GM19025 (cell line): ENCODE measurements around the gene WDR62.
A peak's percentile ranks its signal among the peaks of the same experiment; 100 is the strongest.
"Not testable (repeated sequence)": the region's sequence is repeated elsewhere in the genome, so short reads cannot be mapped to it uniquely, and the experiment has no call there.

ENCODE experiments used
- ATAC-seq: cut with Tn5 transposase; IDR thresholded peaks from one replicate; pipeline ENCODE4 v1.9.1; 2021; ENCODE audit warnings: mild to moderate bottlenecking, low read depth, moderate library complexity; ENCODE audit not compliant: unreplicated experiment

The WDR62 gene

DNA sequence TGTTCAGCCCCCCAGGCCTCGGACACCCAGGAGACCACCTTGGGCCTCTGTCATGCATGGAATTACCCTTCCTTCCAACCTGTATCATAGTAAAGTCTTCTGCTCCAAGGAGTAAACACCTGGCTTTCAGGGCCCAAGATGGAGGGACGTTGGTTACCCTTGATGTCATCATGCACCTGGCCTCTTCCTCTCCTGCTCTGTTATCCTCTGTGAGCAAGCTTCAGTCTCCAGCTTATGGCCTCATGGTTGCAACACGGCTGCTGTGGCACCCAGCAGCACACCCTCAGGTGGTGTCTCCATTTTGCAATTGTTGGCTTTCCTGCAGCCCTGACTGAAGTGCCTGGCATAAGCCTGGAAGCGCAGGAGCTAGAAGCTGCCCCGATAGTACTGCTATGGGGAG is 52.3 kb downstream of the WDR62 start:
- ATAC-seq: no peak

DNA sequence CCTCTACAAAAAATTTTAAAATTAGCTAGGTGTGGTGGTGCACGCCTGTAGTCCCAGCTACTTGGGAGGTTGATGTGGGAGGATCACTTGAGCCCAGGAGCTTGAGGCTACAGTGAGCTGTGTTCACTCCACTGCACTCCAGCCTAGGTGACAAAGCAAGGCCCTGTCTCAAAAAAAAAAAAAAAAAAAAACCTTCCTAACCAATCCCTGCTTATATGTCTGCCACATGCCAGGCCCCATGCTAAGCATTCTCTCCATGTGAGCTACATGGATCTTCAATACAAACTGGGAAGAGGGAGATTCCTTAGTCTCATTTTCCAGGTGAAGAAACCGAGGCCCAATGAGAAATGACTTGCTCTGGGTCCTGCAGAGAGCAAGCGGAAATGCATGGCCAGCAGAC is 54.0 kb downstream of the WDR62 start:
- no peak for ATAC-seq

DNA sequence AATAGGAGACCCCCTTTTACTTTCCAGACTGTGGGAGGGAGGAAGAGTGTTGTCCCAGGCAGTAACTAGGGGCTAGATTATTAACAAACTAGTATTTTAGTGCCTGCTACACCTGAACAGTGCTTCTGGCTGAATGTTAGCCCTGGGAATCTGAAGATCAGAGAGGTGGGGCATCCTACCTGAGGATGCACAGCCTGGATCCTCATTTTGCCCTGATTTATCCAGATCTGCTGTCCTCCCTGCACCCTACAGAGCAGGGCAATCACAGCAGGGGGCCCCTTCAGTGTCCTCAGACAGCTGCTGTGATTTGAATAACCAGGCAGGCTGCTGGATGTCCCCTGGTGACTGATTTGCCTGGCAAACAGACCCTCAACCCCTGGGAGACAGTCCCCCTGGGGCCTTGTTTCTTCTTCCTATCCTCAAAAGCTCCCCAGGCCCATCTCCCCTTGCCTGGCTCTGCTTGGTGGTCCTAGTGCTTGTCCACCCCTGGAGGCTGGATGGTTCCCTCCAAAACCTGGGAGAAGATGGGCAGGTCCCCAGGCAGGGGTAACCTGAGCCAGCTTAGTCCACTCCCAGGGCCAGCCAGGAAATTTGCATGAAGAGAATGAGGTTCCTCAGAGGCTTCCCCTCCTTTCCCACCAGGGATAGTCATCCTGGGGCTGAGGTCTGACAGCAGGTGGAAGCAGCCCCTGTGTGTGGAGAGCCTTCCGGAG is 55.9 kb downstream of the WDR62 start, which contains the start of gene OVOL3:
TSS of gene OVOL3 (plus strand) at position 657 of the 713 bp plus-strand sequence. CDS start 60 bp downstream, outside the sequence.
- ATAC-seq: no peak

DNA sequence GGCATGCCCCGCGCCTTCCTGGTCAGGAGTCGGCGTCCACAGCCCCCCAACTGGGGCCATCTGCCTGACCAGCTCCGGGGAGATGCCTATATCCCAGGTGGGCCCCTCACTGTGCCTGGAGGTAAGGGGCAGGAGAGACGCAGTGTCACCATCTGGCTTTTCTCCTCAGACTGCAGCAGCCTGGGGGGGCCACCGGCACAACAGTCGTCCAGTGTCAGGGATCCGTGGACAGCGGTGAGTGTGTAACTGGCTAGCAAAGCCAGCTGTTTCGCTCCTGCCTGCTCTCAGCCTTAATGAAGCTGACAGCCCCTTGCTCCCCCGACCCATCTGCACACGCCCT is 56.5 kb downstream of the WDR62 start:
- no peak for ATAC-seq

DNA sequence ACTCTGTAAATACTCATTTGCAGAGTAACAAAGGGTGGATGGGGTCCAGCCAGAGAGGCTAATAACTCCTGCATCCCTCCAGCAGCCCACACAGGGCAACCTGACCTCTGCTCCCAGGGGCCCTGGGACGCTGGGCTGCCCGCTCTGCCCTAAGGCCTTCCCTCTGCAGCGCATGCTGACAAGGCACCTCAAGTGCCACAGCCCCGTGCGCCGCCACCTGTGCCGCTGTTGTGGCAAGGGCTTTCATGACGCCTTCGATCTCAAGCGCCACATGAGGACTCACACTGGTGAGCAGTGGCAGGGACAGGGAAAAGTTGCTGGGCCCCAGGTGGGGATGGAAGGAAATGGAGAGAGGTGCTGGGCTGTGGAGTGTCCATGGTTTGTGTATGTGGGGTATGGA is 58.0 kb downstream of the WDR62 start:
- no peak for ATAC-seq

DNA sequence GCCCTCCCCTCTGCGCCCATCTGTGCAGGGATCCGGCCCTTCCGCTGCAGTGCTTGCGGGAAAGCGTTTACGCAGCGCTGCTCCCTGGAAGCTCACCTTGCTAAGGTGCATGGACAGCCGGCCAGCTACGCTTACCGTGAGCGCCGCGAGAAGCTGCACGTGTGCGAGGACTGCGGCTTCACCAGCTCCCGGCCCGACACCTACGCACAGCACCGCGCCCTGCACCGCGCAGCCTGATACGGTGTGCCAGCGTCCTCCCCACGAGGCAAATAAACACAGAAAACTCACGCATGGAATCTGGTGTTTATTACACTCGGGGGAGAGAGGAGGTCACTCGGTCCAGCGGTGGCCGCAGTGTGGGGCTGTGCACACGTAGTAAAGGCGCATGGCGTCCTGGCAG is 58.7 kb downstream of the WDR62 start:
- no peak for ATAC-seq

DNA sequence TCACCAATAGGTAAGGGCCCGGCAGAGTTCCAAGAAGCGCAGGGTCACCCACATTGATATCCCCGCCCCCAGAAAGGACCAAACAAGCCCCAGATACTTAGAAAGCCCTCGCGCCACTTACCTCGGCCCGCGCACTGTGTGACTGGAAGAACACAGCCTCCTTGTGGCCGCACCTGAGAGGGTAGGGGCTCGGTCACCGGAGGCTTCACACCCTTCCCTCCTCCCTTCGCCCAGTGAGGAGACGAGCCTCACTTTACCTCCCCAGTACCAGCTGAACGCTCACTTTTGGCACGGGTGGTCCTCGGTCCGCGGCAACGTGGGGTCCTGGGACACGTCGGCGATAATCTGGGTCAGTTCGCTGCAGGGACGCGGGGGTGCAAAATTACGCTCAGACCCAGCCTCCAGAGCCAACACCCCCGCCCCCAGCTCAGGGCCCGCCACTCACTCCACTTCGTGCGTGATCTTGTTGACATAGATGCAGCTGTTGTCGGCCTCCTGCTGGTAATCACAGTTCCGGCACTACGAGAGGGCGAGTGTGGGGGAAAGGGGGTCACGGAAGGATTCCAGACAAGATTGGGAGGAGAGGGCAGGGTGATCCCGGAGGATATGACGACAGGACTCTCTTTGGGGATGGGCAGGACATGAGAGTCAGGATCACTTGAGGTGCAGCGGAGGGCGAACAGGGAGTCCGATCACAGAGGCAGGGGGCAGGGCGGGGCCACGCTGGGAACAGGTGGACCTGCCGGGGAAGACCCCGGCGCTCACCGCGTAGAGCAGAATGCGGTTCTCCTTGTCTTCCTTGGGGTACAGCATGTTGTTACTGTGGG is 59.4 kb downstream of the WDR62 start:
- no peak for ATAC-seq

DNA sequence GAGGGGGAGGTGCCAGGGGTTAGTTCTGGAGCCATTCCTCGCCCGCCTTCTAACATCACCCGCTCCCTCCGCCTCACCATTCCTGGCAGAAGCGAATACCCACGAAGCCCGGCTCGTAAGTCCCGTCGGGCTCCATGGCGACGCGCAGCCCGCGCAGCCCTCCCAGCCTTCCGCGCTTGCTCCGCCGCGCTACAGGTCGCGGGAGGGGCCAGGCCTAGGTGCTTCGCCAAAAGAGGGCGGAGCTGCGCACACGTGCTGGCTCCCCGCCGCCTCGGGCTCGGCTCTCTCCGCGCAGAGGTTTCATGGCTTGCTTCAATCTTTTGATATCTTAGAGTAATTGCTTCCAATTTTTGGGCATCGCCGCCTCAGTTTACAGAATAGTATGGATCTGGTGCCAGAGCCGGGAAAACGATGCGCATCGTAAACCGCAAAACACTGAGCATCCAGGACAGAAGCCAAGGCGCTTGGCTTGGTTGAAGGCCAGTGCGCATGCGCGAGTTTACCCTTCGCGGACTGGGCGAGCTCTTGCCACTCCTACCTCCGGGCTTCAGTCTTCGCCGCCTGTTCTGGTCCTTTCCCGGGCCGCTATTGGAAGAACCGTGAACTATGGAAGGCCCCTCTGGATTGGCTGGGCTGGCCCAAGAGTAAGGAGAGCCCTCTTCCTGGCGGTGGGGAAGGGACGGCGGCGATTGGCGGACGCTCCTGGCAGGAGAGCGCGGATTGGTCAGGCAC is 60.2 kb downstream of the WDR62 start, which contains the start of gene POLR2I:
TSS of gene POLR2I (minus strand) at position 155 of the 732 bp plus-strand sequence. CDS start at position 136, 19 bp downstream.
- ATAC-seq: peak; percentile 81

DNA sequence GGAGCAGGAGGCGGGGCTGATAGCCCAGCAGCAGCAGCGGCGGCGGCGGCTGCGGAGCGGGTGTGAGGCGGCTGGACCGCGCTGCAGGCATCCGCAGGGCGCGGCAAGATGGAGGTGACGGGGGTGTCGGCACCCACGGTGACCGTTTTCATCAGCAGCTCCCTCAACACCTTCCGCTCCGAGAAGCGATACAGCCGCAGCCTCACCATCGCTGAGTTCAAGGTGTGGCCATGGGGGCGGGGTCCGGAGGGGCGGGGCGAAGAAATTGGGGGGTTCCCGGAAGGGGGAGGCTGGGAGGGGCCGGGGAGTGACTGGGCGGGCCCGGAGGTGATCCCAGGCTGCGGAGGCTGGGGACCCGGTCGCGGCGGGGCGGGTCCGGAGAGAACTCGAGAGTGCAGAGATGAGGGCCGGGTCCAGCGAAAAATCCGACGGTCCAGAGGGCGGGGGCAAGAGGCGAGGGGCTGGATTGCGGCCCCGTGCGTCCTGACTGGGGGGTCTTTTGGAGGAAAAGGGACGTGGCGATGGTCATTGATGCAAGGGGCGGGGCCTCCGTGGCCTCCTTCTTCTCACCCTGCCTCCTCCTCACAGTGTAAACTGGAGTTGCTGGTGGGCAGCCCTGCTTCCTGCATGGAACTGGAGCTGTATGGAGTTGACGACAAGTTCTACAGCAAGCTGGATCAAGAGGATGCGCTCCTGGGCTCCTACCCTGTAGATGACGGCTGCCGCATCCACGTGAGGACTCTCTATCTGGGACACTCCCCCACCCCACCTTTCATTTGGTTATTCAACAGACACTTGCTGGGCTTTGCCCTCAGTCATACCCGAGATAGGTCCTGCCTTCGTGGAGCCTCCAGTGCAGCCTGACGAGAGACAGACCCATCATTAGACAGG is 61.0 kb downstream of the WDR62 start, which contains the start of gene TBCB:
TSS of gene TBCB (plus strand) at position 16 of the 891 bp plus-strand sequence. CDS start at position 109, 93 bp downstream.
- peak; percentile 28 for ATAC-seq

DNA sequence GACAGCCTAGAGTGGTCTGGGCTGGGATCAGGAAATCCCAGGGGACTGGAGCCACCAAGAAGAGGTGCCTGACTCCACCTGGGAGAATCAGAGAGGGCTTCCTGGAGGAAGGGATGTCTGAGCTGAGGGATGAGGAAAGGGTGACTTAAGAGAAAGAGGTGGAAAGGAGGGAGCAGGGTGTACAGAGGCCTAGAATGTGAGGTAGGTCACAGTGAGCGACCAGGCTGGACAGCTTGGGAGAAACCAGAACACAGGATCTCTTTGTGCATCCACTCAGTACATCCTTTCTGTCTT is 61.6 kb downstream of the WDR62 start:
- ATAC-seq: no peak

DNA sequence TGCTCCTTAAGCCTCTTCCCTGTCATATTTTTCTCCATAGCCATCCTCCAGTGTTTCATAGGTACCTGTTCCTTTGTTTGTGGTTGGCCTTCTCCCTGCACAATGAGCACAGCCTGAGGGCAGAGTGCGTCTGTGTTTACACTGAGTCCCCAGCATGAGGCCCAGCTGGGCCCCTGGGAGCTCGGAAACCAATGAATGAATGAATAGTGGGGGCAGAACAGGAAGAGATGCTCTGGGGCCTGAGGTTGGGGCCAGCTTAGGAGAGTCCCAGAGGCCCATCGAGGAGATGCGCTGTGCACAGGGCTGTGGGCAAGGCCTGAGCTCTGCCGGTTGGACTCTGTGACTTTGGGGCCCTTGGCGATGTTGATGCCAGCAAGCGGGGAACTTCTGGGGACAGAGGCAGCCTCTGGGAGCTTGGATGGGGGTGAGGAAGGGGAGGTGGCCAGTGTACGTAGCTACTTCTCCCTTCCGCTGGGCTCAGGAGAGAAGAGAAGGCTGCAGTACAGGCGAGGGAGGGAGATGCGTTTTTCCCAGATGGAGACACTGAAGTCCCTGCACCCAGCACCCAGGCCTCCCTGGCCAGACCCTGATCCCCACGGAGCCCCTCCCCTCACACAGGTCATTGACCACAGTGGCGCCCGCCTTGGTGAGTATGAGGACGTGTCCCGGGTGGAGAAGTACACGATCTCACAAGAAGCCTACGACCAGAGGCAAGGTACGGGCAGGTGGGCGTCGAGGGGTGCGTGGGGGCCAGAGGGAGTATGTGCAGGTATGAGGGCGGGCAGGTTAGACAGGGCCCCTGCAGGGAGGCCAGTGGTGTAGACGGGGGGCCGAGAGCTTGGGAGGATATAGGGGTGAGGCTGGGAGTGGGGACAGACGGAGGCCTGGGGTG is 65.6 kb downstream of the WDR62 start:
- ATAC-seq: no peak

DNA sequence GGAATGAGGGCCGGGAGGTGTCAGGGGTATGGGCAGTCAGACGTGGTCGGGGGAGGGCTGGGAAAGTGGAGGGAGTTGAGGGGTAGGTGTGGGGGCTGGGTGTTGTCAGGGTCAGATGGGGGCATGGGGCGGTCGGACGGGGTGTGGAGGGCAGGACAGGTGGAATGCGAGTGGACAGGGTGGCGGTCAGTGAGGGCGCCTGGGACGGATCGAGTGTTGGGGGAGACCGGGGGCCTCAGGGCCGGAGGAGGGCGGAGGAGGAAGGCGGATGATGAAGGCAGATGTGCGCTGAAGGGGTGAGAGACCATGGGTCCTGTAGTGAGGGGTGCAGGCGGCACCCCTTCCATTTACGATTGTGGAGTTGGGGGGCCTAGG is 66.3 kb downstream of the WDR62 start:
- no peak for ATAC-seq

DNA sequence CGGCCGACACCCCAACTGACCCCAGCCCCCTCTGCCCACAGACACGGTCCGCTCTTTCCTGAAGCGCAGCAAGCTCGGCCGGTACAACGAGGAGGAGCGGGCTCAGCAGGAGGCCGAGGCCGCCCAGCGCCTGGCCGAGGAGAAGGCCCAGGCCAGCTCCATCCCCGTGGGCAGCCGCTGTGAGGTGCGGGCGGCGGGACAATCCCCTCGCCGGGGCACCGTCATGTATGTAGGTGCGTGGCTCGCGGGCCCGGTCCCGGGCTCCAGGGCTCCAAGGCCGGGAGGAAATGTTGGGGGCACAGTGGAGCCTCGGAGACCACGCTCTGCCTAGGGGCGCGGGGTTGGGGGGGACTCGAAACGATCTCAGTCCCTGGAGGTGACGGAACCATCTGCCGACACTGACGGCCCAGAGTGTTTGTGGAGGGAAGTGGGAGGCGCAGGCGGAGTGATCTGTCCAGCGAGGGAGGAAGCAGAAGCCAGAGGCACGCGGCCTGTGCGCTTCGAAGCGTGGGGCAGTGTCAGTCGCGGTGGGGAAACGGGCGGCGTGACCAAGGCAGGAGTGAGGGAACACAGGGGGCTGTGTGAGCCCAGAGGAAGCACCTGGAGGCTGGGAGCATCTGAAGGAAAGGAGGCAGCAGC is 66.9 kb downstream of the WDR62 start:
- ATAC-seq: no peak

DNA sequence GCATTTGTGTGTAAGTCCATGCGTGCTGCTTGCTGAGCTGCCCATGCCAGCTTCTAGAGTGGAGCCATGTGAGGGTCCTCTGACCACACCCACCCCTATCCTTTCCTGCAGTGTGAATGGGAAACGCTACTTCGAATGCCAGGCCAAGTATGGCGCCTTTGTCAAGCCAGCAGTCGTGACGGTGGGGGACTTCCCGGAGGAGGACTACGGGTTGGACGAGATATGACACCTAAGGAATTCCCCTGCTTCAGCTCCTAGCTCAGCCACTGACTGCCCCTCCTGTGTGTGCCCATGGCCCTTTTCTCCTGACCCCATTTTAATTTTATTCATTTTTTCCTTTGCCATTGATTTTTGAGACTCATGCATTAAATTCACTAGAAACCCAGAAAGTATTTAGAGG is 70.9 kb downstream of the WDR62 start:
- no peak for ATAC-seq

DNA sequence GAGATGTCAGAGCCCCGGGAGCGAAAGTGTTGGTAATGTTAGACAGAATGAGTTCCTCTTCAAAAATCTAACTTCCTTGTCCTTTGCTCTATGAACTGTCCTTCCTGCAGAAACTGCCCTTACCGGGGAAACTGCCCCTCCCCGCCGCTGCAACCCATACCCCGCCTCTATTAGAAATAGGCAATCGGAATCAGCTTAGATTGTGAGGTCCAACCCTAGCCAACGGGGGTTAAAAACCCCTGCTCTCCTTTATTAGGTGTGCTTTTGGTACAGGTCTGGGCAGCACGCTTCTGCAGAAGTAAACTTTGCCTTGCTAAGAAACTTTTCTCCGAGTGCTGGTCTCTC is 73.7 kb downstream of the WDR62 start:
- ATAC-seq: no peak

DNA sequence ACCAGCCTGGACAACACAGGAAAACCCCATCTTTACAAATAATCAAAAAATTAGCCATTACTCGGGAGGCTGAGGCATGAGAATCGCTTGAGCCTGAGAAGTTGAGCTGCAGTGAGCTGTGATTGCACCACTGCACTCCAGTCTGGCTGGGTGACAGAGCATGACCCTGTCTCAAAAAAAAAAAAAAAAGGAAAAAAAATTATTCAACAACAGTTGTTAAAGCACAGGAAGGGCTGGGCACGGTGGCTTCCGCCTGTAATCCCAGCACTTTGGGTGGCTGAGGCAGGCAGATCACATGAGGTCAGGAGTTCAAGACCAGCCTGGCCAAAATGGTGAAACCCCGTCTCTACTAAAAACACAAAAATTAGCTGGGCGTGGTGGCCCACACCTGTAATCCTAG is 76.5 kb downstream of the WDR62 start:
- not testable (repeated sequence) for ATAC-seq

DNA sequence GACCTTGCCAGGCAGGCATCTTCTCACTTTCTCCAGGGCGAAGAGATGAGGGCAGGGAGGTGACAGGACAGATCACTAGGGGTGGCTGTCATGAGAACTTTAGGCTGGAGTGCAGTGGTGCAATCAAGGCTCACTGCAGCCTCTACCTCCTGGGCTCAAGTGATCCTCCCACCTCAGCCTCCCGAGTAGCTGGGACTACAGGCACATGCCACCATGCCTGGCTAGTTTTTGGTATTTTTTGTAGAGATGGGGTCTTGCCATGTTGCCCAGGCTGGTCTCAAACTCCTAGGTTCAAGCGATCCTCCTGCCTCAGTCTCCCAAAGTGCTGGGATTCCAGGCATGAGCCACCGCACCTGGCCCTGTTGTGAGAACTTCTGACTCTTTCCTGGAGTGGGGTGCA is 80.2 kb downstream of the WDR62 start:
- not testable (repeated sequence) for ATAC-seq

DNA sequence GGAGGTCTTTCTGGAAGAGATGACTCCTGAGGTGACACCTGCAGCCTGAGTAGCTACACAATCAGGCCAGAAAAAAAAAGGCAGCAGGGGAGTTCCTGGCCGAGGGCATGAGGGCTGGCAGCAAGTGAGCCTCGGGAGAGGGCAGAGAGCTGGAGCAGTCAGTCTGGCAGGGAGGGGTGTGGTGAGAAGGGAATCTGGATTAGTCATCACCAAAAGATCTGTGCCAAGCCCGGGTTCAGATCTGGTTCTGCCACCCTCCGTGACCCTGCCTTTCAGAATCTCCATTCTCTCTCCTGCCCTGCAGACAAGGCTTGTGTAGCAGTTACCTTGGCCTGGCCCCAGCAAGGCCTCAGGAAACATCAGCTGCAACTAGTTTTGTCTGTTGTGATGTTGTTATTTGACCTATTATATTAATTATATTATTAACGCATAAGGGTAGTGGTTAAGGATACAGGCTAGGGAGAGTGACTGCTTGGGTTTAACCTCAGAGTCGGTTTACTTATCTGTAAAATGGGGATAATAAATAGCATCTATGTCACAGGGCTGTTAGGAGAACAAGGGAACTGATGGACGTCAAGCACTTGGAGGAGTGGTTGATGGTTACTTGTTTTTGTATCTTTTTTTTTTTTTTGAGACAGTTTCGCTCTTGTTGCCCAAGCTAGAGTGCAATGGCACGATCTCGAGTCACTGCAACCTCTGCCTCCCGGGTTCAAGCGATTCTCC is 82.4 kb downstream of the WDR62 start:
- no peak for ATAC-seq
